ENCODE results near the gene EI24. TPM values are rescaled to one million over a fixed set of nuclear protein-coding genes. Genes with fewer than 3 reads are reported as not detected.

EI24 gene
- total and polyA plus RNA-seq, 2 donors (not counting 1 experiment from before 2014, with no cell fraction given) = 94.6 to 180 TPM

DNA sequence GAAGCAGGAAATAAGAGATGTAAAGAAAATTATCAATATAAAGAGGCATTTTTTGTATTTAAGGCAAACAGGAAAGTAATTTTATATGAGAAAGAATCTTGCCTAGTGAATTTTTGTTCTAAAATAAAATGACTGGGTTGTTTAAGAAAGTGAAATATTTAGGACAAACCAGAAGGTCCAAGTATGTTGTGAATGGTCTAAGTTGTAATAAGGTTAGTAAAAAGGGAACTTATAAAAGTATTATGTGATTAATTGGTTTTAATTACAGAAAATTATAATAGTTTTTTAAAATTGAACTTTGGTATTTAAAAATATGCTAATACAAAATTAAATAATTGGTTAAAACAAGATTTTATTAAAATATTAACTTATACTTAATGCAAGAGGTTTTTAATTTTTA, 26.6 kb upstream of the EI24 start:
- Histone ChIP-seq H3K4me3 (replicated peaks in 1 of 4; ENCODE audit: control extremely low read depth in 1 of 4, insufficient read depth in 1 of 4, low read depth in 3 of 4, low read length in 4 of 4) (no peak overlapping the region), H2AFZ (ENCODE audit: low read length) (no peak overlapping the region), H3K4me1 (ENCODE audit: control insufficient read depth, extremely low read depth, insufficient read depth, low read length) (no peaks in the 10 kb centered on the region), H3K27me3 (ENCODE audit: control insufficient read depth, insufficient read depth, low read length) (no peaks in the 10 kb centered on the region), H3K79me2 (ENCODE audit: control insufficient read depth, insufficient read depth, low read length) (no peaks in the 10 kb centered on the region), H3K9me3 (ENCODE audit: control insufficient read depth, insufficient read depth, low read depth, low read length) (no peaks in the 10 kb centered on the region), H4K20me1 (ENCODE audit: control insufficient read depth, extremely low read depth, insufficient read depth, low read length) (no peaks in the 10 kb centered on the region), H3K4me2 (ENCODE audit: extremely low read depth, insufficient read depth, low read length) (no peak overlapping the region), H3K9ac (ENCODE audit: insufficient read depth, low read length) (no peak overlapping the region), H3K36me3 (ENCODE audit: control insufficient read depth, insufficient read depth, low read length) (no peaks in the 10 kb centered on the region), H3K27ac (ENCODE audit: insufficient read depth, low read length) (no peak overlapping the region)
- no peak for DNase-seq (ENCODE audit: low read depth in 2 of 2)
- TF ChIP-seq, protein P1, sequence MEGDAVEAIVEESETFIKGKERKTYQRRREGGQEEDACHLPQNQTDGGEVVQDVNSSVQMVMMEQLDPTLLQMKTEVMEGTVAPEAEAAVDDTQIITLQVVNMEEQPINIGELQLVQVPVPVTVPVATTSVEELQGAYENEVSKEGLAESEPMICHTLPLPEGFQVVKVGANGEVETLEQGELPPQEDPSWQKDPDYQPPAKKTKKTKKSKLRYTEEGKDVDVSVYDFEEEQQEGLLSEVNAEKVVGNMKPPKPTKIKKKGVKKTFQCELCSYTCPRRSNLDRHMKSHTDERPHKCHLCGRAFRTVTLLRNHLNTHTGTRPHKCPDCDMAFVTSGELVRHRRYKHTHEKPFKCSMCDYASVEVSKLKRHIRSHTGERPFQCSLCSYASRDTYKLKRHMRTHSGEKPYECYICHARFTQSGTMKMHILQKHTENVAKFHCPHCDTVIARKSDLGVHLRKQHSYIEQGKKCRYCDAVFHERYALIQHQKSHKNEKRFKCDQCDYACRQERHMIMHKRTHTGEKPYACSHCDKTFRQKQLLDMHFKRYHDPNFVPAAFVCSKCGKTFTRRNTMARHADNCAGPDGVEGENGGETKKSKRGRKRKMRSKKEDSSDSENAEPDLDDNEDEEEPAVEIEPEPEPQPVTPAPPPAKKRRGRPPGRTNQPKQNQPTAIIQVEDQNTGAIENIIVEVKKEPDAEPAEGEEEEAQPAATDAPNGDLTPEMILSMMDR (conservative IDR thresholded peaks at IDR 0.05 in 1 of 2, IDR thresholded peaks at IDR 0.05 in 1 of 2; ENCODE audit: low read depth in 1 of 2, low read length in 2 of 2) = no peak
- no peak for TF ChIP-seq EZH2 (IDR thresholded peaks at IDR 0.05; ENCODE audit: low read length, missing control alignments)

DNA sequence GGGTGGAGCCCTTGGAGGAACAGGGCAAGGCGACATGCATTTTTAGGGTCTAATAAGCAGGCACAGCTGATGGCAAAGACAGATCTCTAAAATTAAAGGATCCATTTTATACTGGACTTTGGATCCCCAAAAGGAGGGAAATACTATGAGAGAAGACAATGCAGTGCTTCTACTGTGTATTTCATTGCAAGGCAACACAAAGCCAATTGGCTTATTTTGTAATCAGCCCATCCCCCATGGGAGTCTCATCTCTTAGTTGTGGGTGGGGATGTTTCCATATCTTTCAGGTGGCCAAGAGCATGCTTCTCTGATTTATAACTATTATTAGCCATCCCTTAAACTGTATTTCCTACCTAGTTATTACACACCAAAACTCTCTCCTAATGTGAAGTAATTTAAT, 18.5 kb upstream of the EI24 start:
- H3K36me3 ChIP-seq (ENCODE audit: control insufficient read depth, insufficient read depth, low read length) = no peaks in the 10 kb centered on the region
- H3K9me3 ChIP-seq (ENCODE audit: control insufficient read depth, insufficient read depth, low read depth, low read length) = no peaks in the 10 kb centered on the region
- H3K4me1 ChIP-seq (ENCODE audit: control insufficient read depth, extremely low read depth, insufficient read depth, low read length) = no peaks in the 10 kb centered on the region

DNA sequence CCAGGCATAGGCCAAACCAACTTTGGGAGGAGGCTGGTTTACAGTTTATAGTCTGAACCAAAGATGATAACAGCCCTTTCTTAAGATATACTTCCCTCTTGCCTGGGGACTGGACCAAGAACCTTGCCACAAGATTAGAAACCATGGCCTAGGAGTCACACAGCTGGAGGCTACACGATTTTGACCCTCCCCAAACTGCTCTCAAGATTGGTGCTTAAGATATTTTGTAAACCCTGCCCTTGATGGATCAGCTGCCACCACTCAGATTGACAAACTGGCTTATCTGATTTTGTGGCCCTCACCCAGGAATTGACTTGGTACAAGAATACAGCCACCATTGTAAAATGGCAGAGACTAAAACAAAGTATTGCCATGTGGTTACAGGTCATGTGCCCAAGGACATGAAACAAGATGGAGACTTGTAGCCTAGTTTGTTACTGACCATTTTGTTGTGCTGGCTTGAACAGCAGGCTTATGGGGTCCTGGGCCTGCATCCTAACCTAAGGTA, 17.4 kb upstream of the EI24 start:
- Histone ChIP-seq H3K4me3 (replicated peaks in 1 of 4; ENCODE audit: control extremely low read depth in 1 of 4, insufficient read depth in 1 of 4, low read depth in 3 of 4, low read length in 4 of 4) (no peak overlapping the region), H4K20me1 (ENCODE audit: control insufficient read depth, extremely low read depth, insufficient read depth, low read length) (no peaks in the 10 kb centered on the region), H2AFZ (ENCODE audit: low read length) (no peak overlapping the region), H3K36me3 (ENCODE audit: control insufficient read depth, insufficient read depth, low read length) (no peaks in the 10 kb centered on the region), H3K27me3 (ENCODE audit: control insufficient read depth, insufficient read depth, low read length) (no peaks in the 10 kb centered on the region), H3K9ac (ENCODE audit: insufficient read depth, low read length) (no peak overlapping the region), H3K27ac (ENCODE audit: insufficient read depth, low read length) (no peak overlapping the region), H3K4me1 (ENCODE audit: control insufficient read depth, extremely low read depth, insufficient read depth, low read length) (no peaks in the 10 kb centered on the region), H3K79me2 (ENCODE audit: control insufficient read depth, insufficient read depth, low read length) (no peaks in the 10 kb centered on the region), H3K4me2 (ENCODE audit: extremely low read depth, insufficient read depth, low read length) (no peak overlapping the region), H3K9me3 (ENCODE audit: control insufficient read depth, insufficient read depth, low read depth, low read length) (no peaks in the 10 kb centered on the region)
- TF ChIP-seq, protein P1 (conservative IDR thresholded peaks at IDR 0.05 in 1 of 2, IDR thresholded peaks at IDR 0.05 in 1 of 2; ENCODE audit: low read depth in 1 of 2, low read length in 2 of 2) = no peak
- no peak for TF ChIP-seq EZH2 (IDR thresholded peaks at IDR 0.05; ENCODE audit: low read length, missing control alignments)
- DNase-seq (ENCODE audit: low read depth in 2 of 2) = no peak

More for the DNA sequence above, 18.5 kb upstream of the EI24 start:
- Histone ChIP-seq H3K4me2 (ENCODE audit: extremely low read depth, insufficient read depth, low read length) (no peak overlapping the region), H3K27me3 (ENCODE audit: control insufficient read depth, insufficient read depth, low read length) (no peaks in the 10 kb centered on the region), H3K27ac (ENCODE audit: insufficient read depth, low read length) (no peak overlapping the region), H3K4me3 (replicated peaks in 1 of 4; ENCODE audit: control extremely low read depth in 1 of 4, insufficient read depth in 1 of 4, low read depth in 3 of 4, low read length in 4 of 4) (no peak overlapping the region), H4K20me1 (ENCODE audit: control insufficient read depth, extremely low read depth, insufficient read depth, low read length) (no peaks in the 10 kb centered on the region), H3K9ac (ENCODE audit: insufficient read depth, low read length) (no peak overlapping the region), H2AFZ (ENCODE audit: low read length) (no peak overlapping the region), H3K79me2 (ENCODE audit: control insufficient read depth, insufficient read depth, low read length) (no peaks in the 10 kb centered on the region)
- no peak for TF ChIP-seq EZH2 (IDR thresholded peaks at IDR 0.05; ENCODE audit: low read length, missing control alignments)
- TF ChIP-seq, protein P1 (conservative IDR thresholded peaks at IDR 0.05 in 1 of 2, IDR thresholded peaks at IDR 0.05 in 1 of 2; ENCODE audit: low read depth in 1 of 2, low read length in 2 of 2) = no peak
- DNase-seq (ENCODE audit: low read depth in 2 of 2) = no peak
